ENCODE data around the gene PRM3.

DNA sequence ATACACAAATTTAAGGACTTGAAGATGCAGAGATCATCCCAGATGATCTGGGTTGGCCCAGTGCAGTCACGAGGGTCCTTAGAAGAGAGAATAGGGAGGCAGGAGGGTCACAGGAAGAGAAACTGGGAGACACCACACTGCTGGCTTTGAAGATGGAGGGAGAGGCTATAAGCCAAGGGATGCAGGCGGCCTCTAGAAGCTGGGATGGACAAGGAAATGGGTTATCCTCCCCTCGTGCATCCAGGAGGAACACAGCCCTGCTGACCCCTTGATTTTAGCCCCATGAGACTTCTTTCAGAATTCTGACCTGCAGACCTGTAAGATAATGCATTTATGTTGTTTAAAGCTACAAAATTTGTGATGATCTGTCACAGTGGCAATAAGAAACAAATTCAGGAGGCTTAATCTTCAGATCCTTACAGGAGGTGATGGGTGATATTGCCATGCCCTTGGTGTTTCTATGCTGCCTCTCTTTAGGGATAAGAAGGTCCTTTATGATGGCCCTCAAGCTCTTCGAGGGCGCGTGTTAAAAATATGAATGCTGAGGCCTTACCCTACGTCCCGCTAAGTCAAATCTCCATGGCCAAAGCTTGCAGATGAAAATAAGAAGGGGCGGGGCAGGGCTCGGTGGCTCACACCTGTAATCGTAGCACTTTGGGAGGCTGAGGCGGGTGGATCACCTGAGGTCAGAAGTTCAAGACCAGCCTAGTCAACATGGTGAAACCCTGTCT lies 4.3 kb upstream of the PRM3 start:
- TF ChIP-seq POLR2A (IDR thresholded peaks at IDR 0.05) (no peak), POLR2AphosphoS5 (IDR thresholded peaks at IDR 0.05) (no peak)
- TF ChIP-seq, protein P1, sequence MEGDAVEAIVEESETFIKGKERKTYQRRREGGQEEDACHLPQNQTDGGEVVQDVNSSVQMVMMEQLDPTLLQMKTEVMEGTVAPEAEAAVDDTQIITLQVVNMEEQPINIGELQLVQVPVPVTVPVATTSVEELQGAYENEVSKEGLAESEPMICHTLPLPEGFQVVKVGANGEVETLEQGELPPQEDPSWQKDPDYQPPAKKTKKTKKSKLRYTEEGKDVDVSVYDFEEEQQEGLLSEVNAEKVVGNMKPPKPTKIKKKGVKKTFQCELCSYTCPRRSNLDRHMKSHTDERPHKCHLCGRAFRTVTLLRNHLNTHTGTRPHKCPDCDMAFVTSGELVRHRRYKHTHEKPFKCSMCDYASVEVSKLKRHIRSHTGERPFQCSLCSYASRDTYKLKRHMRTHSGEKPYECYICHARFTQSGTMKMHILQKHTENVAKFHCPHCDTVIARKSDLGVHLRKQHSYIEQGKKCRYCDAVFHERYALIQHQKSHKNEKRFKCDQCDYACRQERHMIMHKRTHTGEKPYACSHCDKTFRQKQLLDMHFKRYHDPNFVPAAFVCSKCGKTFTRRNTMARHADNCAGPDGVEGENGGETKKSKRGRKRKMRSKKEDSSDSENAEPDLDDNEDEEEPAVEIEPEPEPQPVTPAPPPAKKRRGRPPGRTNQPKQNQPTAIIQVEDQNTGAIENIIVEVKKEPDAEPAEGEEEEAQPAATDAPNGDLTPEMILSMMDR (IDR thresholded peaks at IDR 0.05), result no peak

Data from breast epithelium (tissue), 3 donors.